SK-N-SH treated with all-trans-retinoic acid at 6 μM for 48 hours (cell line): Measurements from ENCODE around the gene PCDH15.

Experiments used
- ATAC-seq: fragments of 200-7000 bp; cut with Tn5 transposase; 3 replicates; pipeline ENCODE4 v1.9.1; 2020; ENCODE audit warnings: mild to moderate bottlenecking, moderate library complexity
- ARNTL ChIP-seq: fragments of 450-650 bp; formaldehyde crosslinking; IDR thresholded peaks from 2 replicates; pipeline ENCODE4 v1.5.0; 2020; ENCODE audit warnings: low read depth, mild to moderate bottlenecking, moderate library complexity, borderline replicate concordance
- CREB5 ChIP-seq: fragments of 250-450 bp; sonication (Bioruptor Pico); IDR thresholded peaks from 2 replicates; pipeline ENCODE4 v1.5.1; 2020; ENCODE audit warnings: low read depth, mild to moderate bottlenecking, moderate library complexity
- CSDC2 ChIP-seq: fragments of 250-450 bp; sonication (Bioruptor Pico); IDR thresholded peaks from 2 replicates; pipeline ENCODE4 v1.5.0; 2020; ENCODE audit warnings: mild to moderate bottlenecking, moderate library complexity
- CSRNP3 ChIP-seq: fragments of 250-450 bp; sonication (Bioruptor Pico); IDR thresholded peaks from 2 replicates; pipeline ENCODE4 v1.5.1; 2021; ENCODE audit warnings: mild to moderate bottlenecking, moderate library complexity
- ESRRG ChIP-seq: fragments of 250-450 bp; sonication (Bioruptor Pico); IDR thresholded peaks from 2 replicates; pipeline ENCODE4 v1.6.1; 2021; ENCODE audit warnings: mild to moderate bottlenecking
- GLIS3 ChIP-seq: fragments of 250-450 bp; sonication (Bioruptor Pico); IDR thresholded peaks from 2 replicates; pipeline ENCODE4 v1.5.0; 2020; ENCODE audit warnings: mild to moderate bottlenecking, moderate library complexity
- ISL1 ChIP-seq: fragments of 250-450 bp; sonication (Bioruptor Pico); IDR thresholded peaks from 2 replicates; pipeline ENCODE4 v2.1.2; 2022; ENCODE audit warnings: mild to moderate bottlenecking, moderate library complexity
- OSR1 ChIP-seq: fragments of 250-450 bp; sonication (Bioruptor Pico); IDR thresholded peaks from 2 replicates; pipeline ENCODE4 v1.8.0; 2022; ENCODE audit warnings: moderate library complexity, mild to moderate bottlenecking, inconsistent platforms
- PATZ1 ChIP-seq: fragments of 250-450 bp; sonication (Bioruptor Pico); IDR thresholded peaks from 2 replicates; pipeline ENCODE4 v1.8.0; 2020; ENCODE audit warnings: mild to moderate bottlenecking, moderate library complexity, borderline replicate concordance
- PPARA ChIP-seq: fragments of 250-450 bp; sonication (Bioruptor Pico); IDR thresholded peaks from 2 replicates; pipeline ENCODE4 v1.5.0; 2020; ENCODE audit warnings: mild to moderate bottlenecking, borderline replicate concordance
- RARB ChIP-seq: fragments of 250-450 bp; sonication (Bioruptor Pico); IDR thresholded peaks from 2 replicates; pipeline ENCODE4 v1.8.0; 2021; ENCODE audit warnings: mild to moderate bottlenecking, moderate library complexity
- SNAI2 ChIP-seq: fragments of 250-450 bp; sonication (Bioruptor Pico); IDR thresholded peaks from 2 replicates; pipeline ENCODE4 v1.5.0; 2020; ENCODE audit warnings: mild to moderate bottlenecking, moderate library complexity
- TCF4 ChIP-seq: fragments of 250-450 bp; sonication (Bioruptor Pico); IDR thresholded peaks from 2 replicates; pipeline ENCODE4 v1.8.0; 2021; ENCODE audit warnings: mild to moderate bottlenecking, moderate library complexity, borderline replicate concordance
- TOX ChIP-seq: fragments of 250-450 bp; sonication (Bioruptor Pico); IDR thresholded peaks from 2 replicates; pipeline ENCODE4 v1.8.0; 2021; ENCODE audit warnings: mild to moderate bottlenecking, moderate library complexity, borderline replicate concordance
- TSHZ2 ChIP-seq: fragments of 250-450 bp; sonication (Bioruptor Pico); IDR thresholded peaks from 2 replicates; pipeline ENCODE4 v1.5.0; 2020; ENCODE audit warnings: mild to moderate bottlenecking, moderate library complexity
- ZC3H10 ChIP-seq: fragments of 250-450 bp; sonication (Bioruptor Pico); IDR thresholded peaks from 2 replicates; pipeline ENCODE4 v1.5.1; 2021; ENCODE audit warnings: mild to moderate bottlenecking, moderate library complexity
- ZFP3 ChIP-seq: fragments of 250-450 bp; sonication (Bioruptor Pico); IDR thresholded peaks from 2 replicates; pipeline ENCODE4 v1.5.0; 2020; ENCODE audit warnings: mild to moderate bottlenecking, moderate library complexity
- ZFP30 ChIP-seq: fragments of 450-650 bp; formaldehyde crosslinking; IDR thresholded peaks from 2 replicates; pipeline ENCODE4 v1.5.0; 2022; ENCODE audit warnings: mild to moderate bottlenecking, moderate library complexity
- ZNF70 ChIP-seq: fragments of 450-650 bp; formaldehyde crosslinking; IDR thresholded peaks from 2 replicates; pipeline ENCODE4 v1.5.0; 2020; ENCODE audit warnings: mild to moderate bottlenecking, moderate library complexity
- ZNF8 ChIP-seq: fragments of 450-650 bp; formaldehyde crosslinking; IDR thresholded peaks from 2 replicates; pipeline ENCODE4 v1.5.0; 2020; ENCODE audit warnings: mild to moderate bottlenecking, moderate library complexity

The PCDH15 gene

GRCh38 chr10:54708591-54708990, 92.4 kb downstream of the PCDH15 start (continued):
- TF ChIP-seq PATZ1 (CRISPR knock-in tag) (no peak), CSDC2 (CRISPR knock-in tag) (no peak), ZNF8 (CRISPR knock-in tag) (no peak), RARB (no peak), ZC3H10 (no peak)

DNA sequence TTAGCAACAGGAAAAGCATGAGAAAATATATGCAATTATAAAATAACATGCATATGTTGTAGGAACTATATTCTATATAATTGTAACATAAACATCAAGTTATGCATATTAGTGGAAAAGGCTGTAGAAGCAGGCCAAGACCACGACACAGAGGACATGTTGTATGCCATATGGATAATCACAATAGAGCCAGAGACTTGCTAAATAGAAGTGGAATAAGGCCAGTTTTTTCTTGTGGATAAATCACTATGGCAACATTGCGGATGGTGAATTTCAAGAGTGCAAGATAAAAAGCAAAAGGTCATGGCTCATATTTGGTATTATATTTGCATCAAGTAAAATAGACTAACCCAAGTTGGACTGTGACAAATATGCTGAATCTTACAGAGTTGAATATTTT, 93.0 kb downstream of the PCDH15 start:
- TF ChIP-seq ZFP3 (CRISPR knock-in tag) (no peak), CREB5 (CRISPR knock-in tag) (no peak), TOX (CRISPR knock-in tag) (no peak), CSRNP3 (CRISPR knock-in tag) (no peak), SNAI2 (CRISPR knock-in tag) (no peak), RARB (no peak), ZFP30 (CRISPR knock-in tag) (no peak), OSR1 (CRISPR knock-in tag) (no peak), GLIS3 (no peak)
- no peak for ATAC-seq

DNA sequence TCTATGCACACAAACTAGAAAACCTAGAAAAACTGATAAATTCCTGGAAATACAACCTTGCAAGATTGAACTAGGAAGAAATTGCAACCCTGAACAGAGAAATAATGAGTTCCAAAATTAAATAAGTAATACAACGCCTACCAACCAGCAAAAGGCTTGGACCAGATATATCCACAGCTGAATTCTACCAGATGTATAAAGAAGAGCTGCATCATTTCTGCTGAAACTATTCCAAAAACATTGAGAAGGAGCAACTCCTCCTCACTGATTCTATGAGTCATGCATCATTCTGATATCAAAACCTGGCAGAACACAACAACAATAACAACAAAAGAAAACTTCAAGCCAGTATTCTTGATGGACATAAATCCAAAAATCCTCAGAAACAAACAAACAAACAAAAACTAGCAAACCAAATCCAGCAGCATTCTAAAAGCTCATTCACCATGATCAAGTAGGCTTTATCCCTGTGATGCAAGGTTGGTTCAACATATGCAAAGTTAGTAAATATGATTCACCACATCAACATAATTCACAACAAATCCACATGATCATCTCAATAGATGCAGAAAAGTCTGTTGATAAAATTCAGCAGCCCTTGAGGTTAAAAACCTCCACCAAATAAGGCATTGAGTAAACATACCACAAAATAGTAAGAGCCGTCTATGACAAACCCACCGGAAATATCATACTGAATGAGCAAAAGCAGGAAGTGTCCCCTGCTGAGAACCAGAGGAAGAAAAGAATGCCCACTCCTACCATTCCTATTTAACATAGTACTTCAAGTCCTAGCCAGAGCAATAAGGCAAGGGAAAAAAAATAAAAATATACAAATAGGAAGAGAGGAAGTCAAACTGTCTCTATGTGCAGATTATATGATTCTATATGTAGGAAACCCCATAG, 98.2 kb downstream of the PCDH15 start:
- no peak for ATAC-seq
- no peak for TF ChIP-seq SNAI2 (CRISPR knock-in tag)
- no peak for TF ChIP-seq ZFP30 (CRISPR knock-in tag)
- TF ChIP-seq ISL1 (CRISPR knock-in tag): no peak
- no peak for TF ChIP-seq CREB5 (CRISPR knock-in tag)
- TF ChIP-seq GLIS3: no peak
- TF ChIP-seq PPARA (CRISPR knock-in tag): no peak
- no peak for TF ChIP-seq ARNTL (CRISPR knock-in tag)
- TF ChIP-seq TSHZ2: no peak
- TF ChIP-seq TOX (CRISPR knock-in tag): no peak
- no peak for TF ChIP-seq ZNF70 (CRISPR knock-in tag)
- no peak for TF ChIP-seq ZFP3 (CRISPR knock-in tag)
- no peak for TF ChIP-seq ZNF8 (CRISPR knock-in tag)
- no peak for TF ChIP-seq ESRRG
- no peak for TF ChIP-seq TCF4 (CRISPR knock-in tag)
